ENCODE measurements around the gene TMEM117. TPM values are rescaled to one million over a fixed set of nuclear protein-coding genes. Genes with fewer than 3 reads are reported as not detected.

TMEM117 gene
- polyA plus RNA-seq, 1 donor (not counting 4 experiments of a cell fraction or from before 2014, with no cell fraction given), result 8.5 TPM

DNA sequence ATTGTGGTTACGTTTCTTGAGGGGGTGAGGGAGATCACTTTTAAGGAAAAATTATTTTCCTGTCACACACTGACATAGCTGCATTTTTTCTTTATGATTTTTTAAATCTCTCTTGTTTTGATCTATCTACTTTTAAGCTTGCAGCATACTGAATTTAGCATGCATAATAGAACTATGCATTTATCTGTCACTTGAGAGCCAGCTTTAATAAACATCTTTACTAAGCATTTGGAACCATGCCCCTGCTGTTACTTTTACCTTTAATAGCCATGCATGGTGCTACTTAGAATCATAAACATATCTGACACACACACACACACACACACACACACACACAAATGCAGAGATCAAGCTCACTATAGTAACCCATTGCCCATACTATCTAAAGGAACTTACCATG lies 554.0 kb downstream of the TMEM117 start:
- Histone ChIP-seq H3K4me2 (ENCODE audit: control insufficient read depth, extremely low read depth, insufficient read depth, low read depth, low read length) (no peak overlapping the region), H3K9me1 (ENCODE audit: control insufficient read depth, extremely low read depth, insufficient read depth, low read length) (no peaks in the 10 kb centered on the region), H3K9me3 (ENCODE audit: control insufficient read depth, low read depth, low read length) (no peaks in the 10 kb centered on the region), H3K4me3 (ENCODE audit: control insufficient read depth in 2 of 3, extremely low read depth in 1 of 3, insufficient read depth in 2 of 3, low read depth in 1 of 3, low read length in 3 of 3) (no peak overlapping the region), H3K4me1 (ENCODE audit: control insufficient read depth, extremely low read depth, insufficient read depth, low read length) (no peaks in the 10 kb centered on the region), H3K27me3 (ENCODE audit: control insufficient read depth, extremely low read depth, insufficient read depth, low read length) (no peaks in the 10 kb centered on the region), H2AFZ (ENCODE audit: control insufficient read depth, low read length) (no peak overlapping the region), H3K9ac (ENCODE audit: control insufficient read depth, extremely low read depth, insufficient read depth, low read length) (no peak overlapping the region), H4K20me1 (ENCODE audit: control insufficient read depth, extremely low read depth, insufficient read depth, low read length) (no peaks in the 10 kb centered on the region), H3K79me2 (ENCODE audit: control insufficient read depth, insufficient read depth, low read length) (no peaks in the 10 kb centered on the region), H3K27ac (ENCODE audit: control insufficient read depth, insufficient read depth, low read length) (no peak overlapping the region), H3K36me3 (ENCODE audit: control insufficient read depth in 2 of 2, extremely low read depth in 1 of 2, insufficient read depth in 2 of 2, low read length in 2 of 2) (no peaks in the 10 kb centered on the region)
- FAIRE-seq, result no peak
- dilution Hi-C loops (cut with MboI; ENCODE audit: extremely low pct_ligation_motif_present, low sequenced_read_pairs), result no loop called here
- TF ChIP-seq EZH2 (IDR thresholded peaks at IDR 0.05; ENCODE audit: low read length) (no peak), CTCF (optimal IDR thresholded peaks at IDR 0.05 in 1 of 3, IDR thresholded peaks at IDR 0.05 in 1 of 3, conservative IDR thresholded peaks at IDR 0.05 in 1 of 3; ENCODE audit: extremely low read depth in 1 of 3, insufficient read depth in 2 of 3, low read length in 3 of 3) (no peak)
- no peak for DNase-seq (ENCODE audit: low read depth, low spot score)

- DNase-seq (ENCODE audit: low read depth, low spot score), result no peak
- Histone ChIP-seq H3K27ac (ENCODE audit: control insufficient read depth, insufficient read depth, low read length) (no peak overlapping the region), H3K36me3 (ENCODE audit: control insufficient read depth in 2 of 2, extremely low read depth in 1 of 2, insufficient read depth in 2 of 2, low read length in 2 of 2) (no peaks in the 10 kb centered on the region), H3K9me1 (ENCODE audit: control insufficient read depth, extremely low read depth, insufficient read depth, low read length) (no peaks in the 10 kb centered on the region), H3K4me2 (ENCODE audit: control insufficient read depth, extremely low read depth, insufficient read depth, low read depth, low read length) (no peak overlapping the region), H3K9me3 (ENCODE audit: control insufficient read depth, low read depth, low read length) (no peaks in the 10 kb centered on the region), H3K4me1 (ENCODE audit: control insufficient read depth, extremely low read depth, insufficient read depth, low read length) (no peaks in the 10 kb centered on the region), H2AFZ (ENCODE audit: control insufficient read depth, low read length) (no peak overlapping the region), H3K4me3 (ENCODE audit: control insufficient read depth in 2 of 3, extremely low read depth in 1 of 3, insufficient read depth in 2 of 3, low read depth in 1 of 3, low read length in 3 of 3) (no peak overlapping the region), H3K9ac (ENCODE audit: control insufficient read depth, extremely low read depth, insufficient read depth, low read length) (no peak overlapping the region), H3K79me2 (ENCODE audit: control insufficient read depth, insufficient read depth, low read length) (no peaks in the 10 kb centered on the region), H4K20me1 (ENCODE audit: control insufficient read depth, extremely low read depth, insufficient read depth, low read length) (no peaks in the 10 kb centered on the region), H3K27me3 (ENCODE audit: control insufficient read depth, extremely low read depth, insufficient read depth, low read length) (no peaks in the 10 kb centered on the region)
- FAIRE-seq, result no peak
- TF ChIP-seq CTCF (optimal IDR thresholded peaks at IDR 0.05 in 1 of 3, IDR thresholded peaks at IDR 0.05 in 1 of 3, conservative IDR thresholded peaks at IDR 0.05 in 1 of 3; ENCODE audit: extremely low read depth in 1 of 3, insufficient read depth in 2 of 3, low read length in 3 of 3), result no peak
- TF ChIP-seq EZH2 (IDR thresholded peaks at IDR 0.05; ENCODE audit: low read length), result no peak
- dilution Hi-C loops (cut with MboI; ENCODE audit: extremely low pct_ligation_motif_present, low sequenced_read_pairs), result no loop called here
Observed at GRCh38 chr12:44397631-44398030, 561.8 kb downstream of the TMEM117 start.

Measured in keratinocyte (primary cell).